AG04450 (cell line): ENCODE results near the gene SMARCA2. TPM values are rescaled to one million over a fixed set of nuclear protein-coding genes. Genes with fewer than 3 reads are reported as not detected.

Experiments
- CTCF ChIA-PET: fragments of 300-600, 350-600 bp; formaldehyde crosslinking; extraction: SDS; loops from one replicate; lab custom pipeline; 2022; ENCODE audit warnings: antibody characterized with exemption, inconsistent platforms; lab: Charles Lee
- POLR2A ChIA-PET: fragments of 350-600 bp; formaldehyde crosslinking; extraction: SDS; loops from one replicate; lab custom pipeline; 2021; ENCODE audit warnings: antibody characterized with exemption, inconsistent platforms; lab: Yijun Ruan, JAX
- DNase-seq: peaks from one replicate; pipeline ENCODE4 v3.0.0-alpha.2; 2011; ENCODE audit warnings: low read depth, low spot score
- H3K27ac ChIP-seq: one replicate; pipeline ENCODE4 v1.5.1; 2012; ENCODE audit warnings: low read depth, low read length, control low read depth
- H3K27me3 ChIP-seq: one replicate; pipeline ENCODE4 v1.6.0; 2012; ENCODE audit warnings: low read length; ENCODE audit not compliant: control insufficient read depth, insufficient read depth
- H3K4me3 ChIP-seq: 2 replicates; pipeline ENCODE4 v1.5.1; 2011; ENCODE audit warnings: mild to moderate bottlenecking, low read depth, low read length, control low read depth
- H3K9me3 ChIP-seq: 2 replicates; pipeline ENCODE4 v1.5.1; 2012; ENCODE audit warnings: low read length; ENCODE audit not compliant: control insufficient read depth, insufficient read depth
- CTCF ChIP-seq: IDR thresholded peaks from 2 replicates; pipeline ENCODE4 v1.5.1; 2011; ENCODE audit warnings: low read depth, low read length, control low read depth, inconsistent platforms
- polyA plus RNA-seq: library from polyadenylated mRNA; depleted of rRNA; stranded (reverse); fragments of >200 nt; gene quantifications from 2 replicates; pipeline ENCODE4 v1.2.3, GENCODE V29; 2011

The SMARCA2 gene
- polyA plus RNA-seq, 1 experiment = 51.2 TPM

- POLR2A ChIA-PET = no interaction called here
- TF ChIP-seq CTCF = no peak
- Histone ChIP-seq H3K27me3 (no peaks in the 10 kb centered on the region), H3K27ac (no peak overlapping the region), H3K9me3 (no peaks in the 10 kb centered on the region), H3K4me3 (no peak overlapping the region)
- DNase-seq = no peak
- CTCF ChIA-PET = interaction anchor here (1.2 to 4.3 kb wide), 3 partner anchors 15 to 23 kb away, joined by 3 to 15 read pairs (median 4); no protein-coding TSS in a partner anchor
Measured at GRCh38 chr9:2109069-2109650, 94.0 kb downstream of the SMARCA2 start.

- Histone ChIP-seq H3K4me3 (no peak overlapping the region), H3K27ac (no peak overlapping the region), H3K27me3 (no peaks in the 10 kb centered on the region), H3K9me3 (no peaks in the 10 kb centered on the region)
- ChIA-PET POLR2A (no interaction called here), CTCF (interaction anchor here (2.1 kb wide), 1 partner anchor 16 kb away, joined by 4 read pairs; no protein-coding TSS in a partner anchor)
- DNase-seq = no peak
- TF ChIP-seq CTCF = no peak
Measured at GRCh38 chr9:2110036-2110435, 94.9 kb downstream of the SMARCA2 start.

GRCh38 chr9:2116073-2116472 lies 100.9 kb downstream of the SMARCA2 start:
- peak; percentile 52 for TF ChIP-seq CTCF
- Histone ChIP-seq H3K27me3 (no peaks in the 10 kb centered on the region), H3K27ac (no peak overlapping the region), H3K4me3 (no peak overlapping the region), H3K9me3 (no peaks in the 10 kb centered on the region)
- CTCF ChIA-PET = interaction anchor here (0.5 to 2.5 kb wide), 9 partner anchors 9 to 374 kb away, joined by 3 to 11 read pairs (median 6); no protein-coding TSS in a partner anchor
- no peak for DNase-seq
- POLR2A ChIA-PET = no interaction called here

- Histone ChIP-seq H3K9me3 (no peaks in the 10 kb centered on the region), H3K27ac (no peak overlapping the region), H3K27me3 (no peaks in the 10 kb centered on the region), H3K4me3 (no peak overlapping the region)
- DNase-seq = no peak
- POLR2A ChIA-PET = no interaction called here
- CTCF ChIA-PET = interaction anchor here (1.2 to 2.5 kb wide), 2 partner anchors 30 to 654 kb away, joined by 3 to 11 read pairs; no protein-coding TSS in a partner anchor
- no peak for TF ChIP-seq CTCF
Measured at GRCh38 chr9:2117527-2117926, 102.4 kb downstream of the SMARCA2 start.

GRCh38 chr9:2119566-2119965 lies 104.4 kb downstream of the SMARCA2 start:
- Histone ChIP-seq H3K4me3 (no peak overlapping the region), H3K27me3 (no peaks in the 10 kb centered on the region), H3K9me3 (no peaks in the 10 kb centered on the region), H3K27ac (no peak overlapping the region)
- ChIA-PET POLR2A (no interaction called here), CTCF (interaction anchor here (1.0 kb wide), 1 partner anchor 31 kb away, joined by 3 read pairs; no protein-coding TSS in a partner anchor)
- TF ChIP-seq CTCF = no peak
- DNase-seq = no peak
